Measurements from ENCODE around the gene USE1.

USE1 gene

GRCh38 chr19:17259118-17259780, 44.1 kb downstream of the USE1 start:
- no peak for DNase-seq (ENCODE audit: low read depth in 2 of 2)

DNA sequence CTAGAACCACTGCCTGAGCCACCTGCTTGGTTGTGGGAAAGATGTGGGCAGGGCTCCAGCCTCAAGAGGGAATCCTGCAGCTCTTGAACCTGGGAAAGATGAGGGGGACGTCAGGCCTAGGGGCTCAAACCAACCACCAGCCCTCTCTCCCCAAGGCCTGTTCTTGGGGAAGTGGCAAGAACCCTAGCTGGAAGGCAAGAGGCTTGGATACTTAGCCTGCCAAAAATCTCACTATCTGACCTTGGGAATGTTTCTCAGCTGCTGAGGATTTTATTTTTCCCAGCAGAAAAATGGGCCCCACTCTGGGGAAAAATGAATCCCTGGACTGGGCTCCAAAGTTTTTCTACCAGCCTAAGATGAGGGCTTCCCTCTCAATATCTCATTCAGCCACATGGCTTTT, 44.8 kb downstream of the USE1 start:
- no peak for DNase-seq (ENCODE audit: low read depth in 2 of 2)

- peak; percentile 83 to 89 for DNase-seq (ENCODE audit: low read depth in 2 of 2)
Measured at GRCh38 chr19:17260842-17261325, 45.7 kb downstream of the USE1 start.

- DNase-seq (ENCODE audit: low read depth in 2 of 2), result no peak
Measured at GRCh38 chr19:17262557-17262956, 47.4 kb downstream of the USE1 start.

GRCh38 chr19:17263712-17264640, 48.8 kb downstream of the USE1 start:
- DNase-seq (ENCODE audit: low read depth in 2 of 2), result no peak

- DNase-seq (ENCODE audit: low read depth in 2 of 2), result no peak
Measured at GRCh38 chr19:17264641-17264979, 49.5 kb downstream of the USE1 start, which contains the start of gene USHBP1. Gene USHBP1, minus strand, starts transcription at chr19:17264745. Its CDS starts 446 bp downstream, at chr19:17264299.

DNA sequence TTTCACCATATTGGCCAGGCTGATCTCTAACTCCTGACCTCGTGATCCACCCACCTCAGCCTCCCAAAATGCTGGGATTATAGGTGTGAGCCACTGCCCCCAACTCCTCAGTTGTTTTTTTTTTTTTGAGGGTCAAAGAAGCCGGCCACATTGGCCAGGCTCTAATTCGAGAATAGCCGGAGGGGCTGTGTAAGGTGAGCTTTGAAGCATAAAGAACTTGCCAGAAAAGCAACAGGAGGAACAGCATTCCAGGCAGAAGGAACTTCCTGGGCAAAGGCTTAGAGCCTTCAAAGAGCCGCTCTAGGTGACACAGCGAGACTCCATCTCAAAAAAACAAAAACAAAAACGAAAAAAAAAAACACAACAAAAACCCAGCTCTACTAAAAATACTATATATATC, 50.9 kb downstream of the USE1 start:
- no peak for DNase-seq (ENCODE audit: low read depth in 2 of 2)

DNA sequence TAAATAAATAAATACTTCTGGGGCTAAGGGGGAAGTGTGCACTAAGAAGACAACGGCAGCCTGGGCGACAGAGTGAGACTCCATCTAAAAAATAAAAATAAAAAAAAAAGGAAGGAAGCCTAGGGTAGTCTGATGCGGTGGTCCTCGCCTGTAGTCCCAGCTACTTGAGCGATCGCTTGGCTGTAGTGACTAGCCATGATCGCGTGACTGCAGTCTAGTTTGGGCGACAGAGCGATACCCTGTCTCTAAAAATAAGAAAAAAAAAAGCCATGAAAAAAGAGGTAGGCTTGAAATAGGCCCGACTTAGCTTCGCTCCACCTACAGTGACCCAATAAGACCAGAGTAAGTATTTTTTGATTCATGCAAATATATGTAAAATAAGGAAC, 51.4 kb downstream of the USE1 start:
- no peak for DNase-seq (ENCODE audit: low read depth in 2 of 2)

GRCh38 chr19:17266975-17267788, 52.0 kb downstream of the USE1 start, which contains the start of gene BABAM1:
Gene BABAM1, plus strand, starts transcription at chr19:17267443. Its CDS starts 1,364 bp downstream, at chr19:17268807.
- peak; percentile 95 to 96 for DNase-seq (ENCODE audit: low read depth in 2 of 2)

DNA sequence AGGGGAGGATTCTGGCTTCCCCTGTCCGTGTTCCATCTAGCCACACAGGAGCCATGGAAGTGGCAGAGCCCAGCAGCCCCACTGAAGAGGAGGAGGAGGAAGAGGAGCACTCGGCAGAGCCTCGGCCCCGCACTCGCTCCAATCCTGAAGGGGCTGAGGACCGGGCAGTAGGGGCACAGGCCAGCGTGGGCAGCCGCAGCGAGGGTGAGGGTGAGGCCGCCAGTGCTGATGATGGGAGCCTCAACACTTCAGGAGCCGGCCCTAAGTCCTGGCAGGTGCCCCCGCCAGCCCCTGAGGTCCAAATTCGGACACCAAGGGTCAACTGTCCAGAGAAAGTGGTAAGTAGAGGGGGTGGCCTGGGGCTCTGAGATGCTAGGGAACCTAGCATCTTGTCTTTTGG, 53.6 kb downstream of the USE1 start:
- no peak for DNase-seq (ENCODE audit: low read depth in 2 of 2)
